ENCODE measurements around the gene AMBP.

DNA sequence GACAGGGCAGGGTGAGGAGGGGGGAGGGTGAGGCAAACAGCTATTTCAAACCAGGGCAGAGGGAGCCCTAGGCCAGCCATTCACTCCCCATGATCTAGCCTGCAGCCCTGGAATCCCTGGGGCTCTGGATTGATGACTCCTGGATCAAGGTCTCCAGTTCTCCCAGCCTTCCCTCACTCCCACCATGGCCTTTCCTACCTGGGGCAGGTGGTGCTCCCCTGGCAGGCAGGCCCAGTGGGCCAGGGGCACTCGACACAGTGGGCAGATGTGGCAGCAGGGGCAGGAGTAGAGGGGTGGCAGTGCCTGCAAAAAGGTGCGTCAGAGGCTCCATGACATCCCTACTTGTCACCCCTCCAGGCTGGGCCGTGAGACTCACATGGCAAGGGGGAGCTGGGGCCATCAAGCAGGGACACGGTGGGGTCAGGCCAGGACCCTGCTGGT lies 15.0 kb upstream of the AMBP start:
- no peak for TF ChIP-seq REST (IDR thresholded peaks at IDR 0.05)
- no peak for TF ChIP-seq TAF1 (conservative IDR thresholded peaks at IDR 0.05)
- no peak for TF ChIP-seq SP1 (IDR thresholded peaks at IDR 0.05)
- no peak for TF ChIP-seq CTCF (IDR thresholded peaks at IDR 0.05; ENCODE audit: low read depth, low read length, missing input control)
